ENCODE measurements around the gene TTC29.

GRCh38 chr4:146795711-146796110 is 150.0 kb downstream of the TTC29 start:
- TF ChIP-seq EZH2 (IDR thresholded peaks at IDR 0.05; ENCODE audit: insufficient read depth, poor library complexity, severe bottlenecking) (no peak), EZH2phosphoT487 (IDR thresholded peaks at IDR 0.05; ENCODE audit: insufficient read depth, low read depth) (no peak)

Measured in GM23248 (cell line).